HG02798 (cell line): ENCODE data around the gene TIAM2.
A peak's percentile ranks its signal among the peaks of the same experiment; 100 is the strongest.
"Not testable (repeated sequence)": the region's sequence is repeated elsewhere in the genome, so short reads cannot be mapped to it uniquely, and the experiment has no call there.

Experiments used
- ATAC-seq: cut with Tn5 transposase; IDR thresholded peaks from one replicate; pipeline ENCODE4 v1.9.1; 2021; ENCODE audit warnings: mild to moderate bottlenecking; ENCODE audit not compliant: unreplicated experiment, poor library complexity

The TIAM2 gene

GRCh38 chr6:155218711-155219110, 223.6 kb downstream of the TIAM2 start:
- ATAC-seq = not testable (repeated sequence)

GRCh38 chr6:155219299-155219698, 224.2 kb downstream of the TIAM2 start:
- ATAC-seq = no peak

- ATAC-seq = no peak
These were observed 224.8 kb downstream of the TIAM2 start for GRCh38 chr6:155219858-155220301.

- no peak for ATAC-seq
These were observed 226.0 kb downstream of the TIAM2 start for GRCh38 chr6:155221086-155221485.

- no peak for ATAC-seq
These were observed 227.4 kb downstream of the TIAM2 start for GRCh38 chr6:155222506-155222905.

- ATAC-seq = peak; percentile 99
These were observed 228.7 kb downstream of the TIAM2 start for GRCh38 chr6:155223646-155224451.

- no peak for ATAC-seq
These were observed 229.5 kb downstream of the TIAM2 start for GRCh38 chr6:155224618-155225017.

GRCh38 chr6:155227046-155227445, 231.9 kb downstream of the TIAM2 start:
- no peak for ATAC-seq

GRCh38 chr6:155228546-155229166, 233.5 kb downstream of the TIAM2 start:
- ATAC-seq = no peak

GRCh38 chr6:155230975-155231374, 235.9 kb downstream of the TIAM2 start:
- ATAC-seq = not testable (repeated sequence)

- no peak for ATAC-seq
These were observed 237.7 kb downstream of the TIAM2 start for GRCh38 chr6:155232848-155233247.

- ATAC-seq = no peak
These were observed 239.1 kb downstream of the TIAM2 start for GRCh38 chr6:155234167-155234566.

GRCh38 chr6:155234687-155235086, 239.6 kb downstream of the TIAM2 start:
- ATAC-seq = no peak

GRCh38 chr6:155235087-155235486, 240.0 kb downstream of the TIAM2 start:
- ATAC-seq = no peak

GRCh38 chr6:155237613-155238012, 242.5 kb downstream of the TIAM2 start:
- ATAC-seq = no peak

GRCh38 chr6:155240905-155241600, 245.9 kb downstream of the TIAM2 start:
- ATAC-seq = no peak

- no peak for ATAC-seq
These were observed 246.9 kb downstream of the TIAM2 start for GRCh38 chr6:155241966-155242365.

- no peak for ATAC-seq
These were observed 249.3 kb downstream of the TIAM2 start for GRCh38 chr6:155244434-155244833.

- no peak for ATAC-seq
These were observed 250.1 kb downstream of the TIAM2 start for GRCh38 chr6:155245193-155245592.

GRCh38 chr6:155245831-155246230, 250.7 kb downstream of the TIAM2 start:
- no peak for ATAC-seq

GRCh38 chr6:155246825-155247224, 251.7 kb downstream of the TIAM2 start:
- no peak for ATAC-seq
